Activated CD4-positive, alpha-beta T cell treated with anti-CD3 and anti-CD28 coated beads for 48 hours (primary cell): ENCODE results near the gene KLF11.

ENCODE experiments used
- DNase-seq: peaks from one replicate; pipeline ENCODE4 v3.0.0-alpha.2; 2020

Gene KLF11

DNA sequence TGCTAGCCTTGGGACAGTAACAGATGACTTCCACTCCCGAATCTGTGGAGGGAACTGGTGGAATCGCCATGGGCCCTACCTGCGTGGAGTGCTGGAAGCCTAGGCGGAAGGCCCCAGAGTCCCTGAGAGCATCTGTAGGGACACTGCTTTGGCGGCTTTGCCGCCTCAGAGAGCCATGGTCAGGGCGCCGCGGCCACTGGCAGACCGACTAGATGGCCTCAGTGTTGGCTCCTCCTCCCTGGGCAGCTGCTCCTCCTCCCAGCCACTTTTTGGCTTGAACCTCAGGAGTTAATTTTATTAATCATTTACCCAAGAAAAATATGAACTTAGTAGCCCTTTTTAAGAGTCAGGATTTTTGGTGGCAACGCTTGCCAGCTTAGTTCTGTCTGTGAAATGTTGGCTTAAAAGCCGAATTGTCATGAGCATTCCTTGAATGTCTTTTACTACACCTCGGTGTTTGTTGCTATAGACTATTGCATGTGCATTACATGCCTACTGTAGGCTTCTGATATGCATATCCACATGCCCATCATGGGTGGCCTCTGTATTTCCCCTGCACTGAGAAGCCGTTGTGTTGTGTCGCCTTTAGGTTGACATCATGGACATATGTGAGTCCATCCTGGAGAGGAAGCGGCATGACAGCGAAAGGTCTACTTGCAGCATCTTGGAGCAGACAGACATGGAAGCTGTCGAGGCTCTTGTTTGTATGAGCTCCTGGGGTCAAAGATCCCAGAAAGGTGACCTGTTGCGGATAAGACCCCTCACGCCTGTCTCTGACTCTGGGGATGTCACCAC lies 2.4 kb downstream of the KLF11 start:
- no peak for DNase-seq

DNA sequence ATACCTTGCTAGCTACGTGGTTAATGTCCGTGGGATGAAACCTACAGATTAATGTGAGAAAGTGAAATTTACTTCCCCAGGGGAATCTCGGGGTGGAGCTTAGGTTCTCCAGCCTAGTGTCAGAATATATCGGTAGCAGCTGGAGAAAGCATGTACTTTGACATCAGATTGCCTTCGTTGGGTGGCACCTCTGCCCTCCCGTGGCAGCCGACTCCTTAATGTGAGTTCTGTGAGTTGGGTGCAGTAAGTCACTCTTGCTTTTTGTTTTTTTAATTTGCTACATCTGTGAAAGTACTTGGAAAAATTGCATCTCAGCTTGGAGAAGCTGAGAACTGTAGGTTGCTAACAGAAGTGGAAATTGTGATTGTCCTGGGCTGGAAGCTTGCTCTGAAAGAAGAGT lies 3.6 kb downstream of the KLF11 start:
- DNase-seq = no peak

- DNase-seq = no peak
Measured at GRCh38 chr2:10047616-10048500, 4.5 kb downstream of the KLF11 start.

DNA sequence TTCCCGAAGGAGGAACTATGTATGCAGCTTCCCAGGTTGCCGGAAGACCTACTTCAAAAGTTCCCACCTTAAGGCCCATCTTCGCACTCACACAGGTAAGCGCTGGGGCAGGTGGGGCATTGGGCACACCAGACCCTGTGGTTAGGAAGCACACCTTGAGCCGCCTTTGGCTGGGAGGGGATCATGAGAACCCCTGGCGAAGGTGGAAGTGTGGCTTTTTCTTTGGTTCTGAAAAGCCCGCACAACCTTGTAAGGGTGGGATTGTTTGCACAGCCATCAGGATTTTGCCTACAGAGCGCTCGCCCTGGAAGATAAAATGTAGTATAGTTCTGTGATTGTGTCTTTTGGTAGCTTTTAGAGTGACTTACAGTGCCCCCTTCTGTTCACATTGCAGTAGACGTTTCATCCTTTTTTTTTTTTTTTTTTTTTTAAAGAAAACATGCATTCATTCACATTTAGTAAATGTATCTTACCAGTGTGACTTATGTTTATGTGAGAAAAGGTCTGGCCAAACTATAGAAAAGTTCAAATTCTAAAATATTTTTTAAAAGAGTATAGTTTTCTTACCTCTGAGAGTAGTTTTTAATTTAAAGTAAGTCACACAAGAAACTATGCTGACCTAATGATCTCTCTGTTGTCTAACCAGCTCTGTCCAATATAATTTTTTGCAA lies 5.3 kb downstream of the KLF11 start:
- no peak for DNase-seq

GRCh38 chr2:10052216-10052615 lies 8.9 kb downstream of the KLF11 start:
- DNase-seq = no peak

DNA sequence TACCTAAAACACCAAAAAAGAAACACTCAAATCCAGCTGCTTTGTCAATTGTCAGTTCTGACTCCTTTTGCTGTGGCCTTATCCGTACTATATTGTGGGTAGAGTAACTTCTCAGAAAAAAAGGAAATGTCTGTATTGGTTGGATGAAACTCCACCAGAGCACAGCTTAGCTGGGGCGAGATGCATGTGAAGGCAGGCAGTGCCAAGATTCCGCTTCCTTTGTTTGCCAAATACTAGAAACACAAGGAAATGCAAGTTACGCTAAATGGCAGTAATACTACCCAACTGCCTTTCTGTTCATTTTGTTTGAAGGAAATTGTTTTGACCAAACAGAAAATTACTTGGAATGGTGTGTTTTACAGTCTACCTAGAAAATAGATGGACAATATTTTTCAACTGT lies 10.0 kb downstream of the KLF11 start:
- no peak for DNase-seq

GRCh38 chr2:10054424-10054823 lies 11.1 kb downstream of the KLF11 start:
- DNase-seq = no peak

- DNase-seq = no peak
Measured at GRCh38 chr2:10054976-10055375, 11.6 kb downstream of the KLF11 start.

GRCh38 chr2:10056439-10056838 lies 13.1 kb downstream of the KLF11 start:
- no peak for DNase-seq

DNA sequence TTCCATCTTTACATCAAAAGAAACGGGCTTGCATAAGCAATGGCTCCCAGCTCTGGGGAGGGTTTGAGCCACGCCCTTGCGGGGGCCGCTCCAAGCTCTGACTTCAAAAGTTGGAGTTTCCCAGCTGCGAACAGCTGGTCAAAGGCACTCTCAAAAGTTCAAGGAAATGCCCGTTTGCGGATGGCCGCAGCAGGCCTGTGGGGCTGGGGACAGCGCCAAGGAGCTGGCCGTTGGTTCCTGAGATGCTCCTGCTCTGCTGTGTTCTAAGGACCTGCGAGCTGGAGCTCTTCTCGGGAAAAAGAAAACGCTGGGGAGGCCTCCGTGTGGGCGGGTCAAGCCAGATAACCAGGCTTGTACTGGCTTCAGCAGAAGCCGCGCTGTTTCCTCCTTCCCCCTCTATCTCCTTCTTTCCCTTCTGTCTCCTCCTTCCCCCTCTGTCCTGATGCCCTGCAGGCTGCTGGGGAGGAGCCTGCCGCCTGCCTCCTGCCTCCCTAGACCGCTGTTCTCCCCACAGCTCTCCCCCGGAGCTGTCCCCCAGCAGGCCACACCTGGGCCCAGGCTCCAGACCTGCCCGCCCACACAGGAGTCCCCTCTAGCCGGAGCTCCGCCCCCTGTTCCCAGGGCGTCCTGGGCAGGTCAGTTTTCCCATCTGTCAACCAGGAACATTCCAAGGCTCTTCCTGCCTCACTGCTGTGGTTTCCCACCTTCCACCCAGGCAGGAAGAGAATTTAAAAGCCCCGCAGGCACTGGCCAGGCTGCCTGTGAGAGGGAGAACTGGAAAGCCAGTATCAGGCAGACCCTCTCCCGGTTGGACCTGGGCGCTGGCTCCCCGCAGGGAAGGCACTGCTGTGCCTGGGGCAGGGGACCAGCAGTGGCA lies 14.1 kb downstream of the KLF11 start:
- peak; percentile 51 for DNase-seq

GRCh38 chr2:10058251-10059015 lies 15.1 kb downstream of the KLF11 start:
- no peak for DNase-seq

- DNase-seq = no peak
Measured at GRCh38 chr2:10059016-10059351, 15.6 kb downstream of the KLF11 start.

DNA sequence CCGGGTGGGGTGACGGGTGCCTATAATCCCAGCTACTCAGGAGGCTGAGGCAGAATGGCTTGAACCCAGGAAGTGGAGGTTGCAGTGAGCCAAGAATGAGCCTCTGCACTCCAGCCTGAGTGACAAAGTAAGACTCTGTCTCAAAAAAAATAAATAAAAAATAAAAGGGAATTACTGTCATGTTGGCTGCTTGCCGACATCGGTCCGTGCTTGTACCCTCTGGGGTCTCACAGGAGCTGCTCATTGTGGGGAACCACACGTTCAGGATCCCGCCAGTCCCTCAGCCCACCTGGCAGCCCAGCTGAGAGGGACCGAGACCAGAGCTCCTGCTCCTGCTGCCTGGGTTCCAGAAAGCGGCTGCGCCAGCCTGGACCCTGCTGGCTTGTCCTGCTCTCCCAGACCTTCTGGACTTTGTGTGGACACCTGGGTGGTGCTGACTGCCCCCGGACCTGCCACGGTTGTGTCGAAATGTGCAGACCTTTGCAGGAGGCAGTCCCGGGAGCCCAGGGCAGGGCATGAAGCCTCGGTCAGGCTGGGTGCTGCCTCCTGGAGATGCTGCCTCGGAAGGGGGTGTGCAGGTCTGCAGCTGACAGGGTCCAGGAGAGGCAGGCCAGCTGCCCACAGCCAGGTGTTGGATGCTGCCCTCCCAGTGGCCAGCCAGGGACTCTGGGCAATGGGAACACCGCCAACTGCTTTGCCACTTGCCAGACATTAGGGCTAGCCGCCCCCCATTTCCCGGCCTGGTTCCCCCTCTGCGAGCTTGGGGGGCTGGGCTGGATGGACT lies 16.4 kb downstream of the KLF11 start:
- no peak for DNase-seq

DNA sequence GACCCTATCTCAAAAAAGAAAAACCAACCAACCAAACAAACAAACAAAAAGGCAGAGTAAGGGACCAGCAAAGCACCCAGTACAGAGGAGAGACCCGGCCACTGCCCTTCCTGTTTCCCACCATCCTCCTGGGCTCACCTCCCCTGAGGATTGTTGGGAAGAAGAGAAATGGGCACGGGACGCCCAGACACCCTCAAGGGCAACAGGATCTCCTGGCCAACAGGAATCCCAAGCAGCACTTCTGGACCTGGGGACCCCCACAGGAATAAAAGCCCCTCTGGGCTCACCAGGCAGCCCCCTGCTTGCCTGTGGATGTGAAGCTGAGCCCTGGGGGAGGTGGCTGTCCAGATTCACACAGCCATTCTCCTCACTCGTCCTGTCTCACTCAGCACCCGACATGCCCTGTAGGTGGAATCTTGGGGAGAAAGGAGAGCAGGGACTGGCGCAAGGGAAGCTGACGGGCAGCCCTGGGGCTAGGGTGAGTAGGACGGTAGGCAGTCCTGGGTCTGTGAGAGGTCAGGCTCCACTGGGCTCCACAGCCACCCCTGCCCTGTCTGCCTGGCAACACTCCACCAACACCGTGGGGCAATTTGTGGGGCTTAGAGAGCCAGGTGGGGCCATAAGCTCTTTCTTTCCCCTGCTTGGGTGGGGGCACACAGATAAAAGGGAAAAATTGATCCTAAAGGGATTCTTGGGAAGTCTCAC lies 18.0 kb downstream of the KLF11 start:
- no peak for DNase-seq

- DNase-seq = no peak
Measured at GRCh38 chr2:10062931-10063365, 19.6 kb downstream of the KLF11 start.

DNA sequence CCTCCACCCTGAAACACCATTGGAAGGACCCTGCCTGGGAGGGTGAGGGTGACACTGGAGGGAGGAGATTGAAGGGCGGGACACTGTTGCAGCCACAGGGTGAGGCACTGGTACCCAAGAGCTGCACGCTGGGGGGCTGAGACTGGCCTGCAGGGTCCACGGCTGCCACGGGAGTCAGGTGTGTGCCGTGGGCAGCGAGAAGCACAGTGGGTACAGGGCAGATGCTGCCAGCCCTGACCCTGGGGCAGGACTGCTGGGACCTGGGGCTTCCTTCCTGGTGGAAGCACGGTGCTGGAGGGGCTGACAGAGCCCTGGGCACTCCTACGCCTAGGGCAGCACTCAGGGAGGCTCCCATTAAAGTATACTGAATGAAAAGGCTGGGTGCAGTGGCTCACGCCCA lies 20.2 kb downstream of the KLF11 start:
- no peak for DNase-seq

- no peak for DNase-seq
Measured at GRCh38 chr2:10064932-10065772, 21.8 kb downstream of the KLF11 start.

GRCh38 chr2:10065773-10066055 lies 22.4 kb downstream of the KLF11 start:
- no peak for DNase-seq

DNA sequence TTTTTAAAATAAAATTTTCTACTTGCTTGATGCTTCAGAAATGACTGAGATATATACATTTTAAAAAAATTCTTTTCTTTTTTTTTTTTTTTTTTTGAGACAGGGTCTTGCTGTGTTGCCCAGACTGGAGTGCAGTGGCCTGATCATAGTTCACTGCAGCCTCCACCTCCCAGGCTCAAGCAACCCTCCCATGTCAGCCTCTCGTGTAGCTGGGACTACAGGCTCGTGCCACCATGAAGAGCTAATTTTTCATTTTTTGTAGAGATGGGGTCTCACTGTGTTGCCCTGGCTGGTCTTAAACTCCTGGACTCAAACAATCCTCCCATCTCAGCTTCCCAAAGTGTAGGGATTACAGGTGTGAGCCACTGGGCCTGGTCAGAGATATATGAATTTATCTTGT lies 24.0 kb downstream of the KLF11 start:
- no peak for DNase-seq

DNA sequence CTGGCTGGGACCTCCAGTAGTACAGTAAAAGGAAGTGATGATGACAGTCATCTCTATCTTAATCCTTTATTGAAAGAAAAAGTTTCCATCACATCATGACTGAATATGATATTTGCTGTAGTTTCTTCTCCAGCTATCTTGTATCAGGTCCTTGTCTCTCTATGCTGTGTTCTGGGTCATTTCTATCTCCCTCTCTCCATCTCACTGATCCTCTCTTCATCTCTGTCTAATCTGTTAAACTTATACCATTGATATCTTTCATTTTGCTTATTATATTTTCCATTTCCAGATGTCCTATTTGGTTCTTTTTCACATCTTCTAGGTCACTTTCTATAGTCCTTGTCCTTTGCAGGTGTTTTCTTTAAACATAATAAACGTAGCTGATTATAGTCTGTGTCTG lies 24.5 kb downstream of the KLF11 start:
- DNase-seq = no peak
